ACHN (cell line): ENCODE measurements around the gene ZFYVE28.
"Not testable (repeated sequence)": the region's sequence is repeated elsewhere in the genome, so short reads cannot be mapped to it uniquely, and the experiment has no call there.

Experiments
- DNase-seq: peaks from one replicate; pipeline ENCODE4 v3.0.0-alpha.2; 2015
- in situ Hi-C: cut with HindIII; loops from 2 replicates; pipeline ENCODE4 v1.10.0; 2017; ENCODE audit warnings: low sequenced_read_pairs, low pct_ligation_motif_present, low pct_unique_long_range_greater_than_20kb

Gene ZFYVE28

GRCh38 chr4:2236944-2237666, 181.3 kb downstream of the ZFYVE28 start:
- DNase-seq: no peak
- in situ Hi-C loops: no loop called here

GRCh38 chr4:2231082-2231481, 187.4 kb downstream of the ZFYVE28 start:
- in situ Hi-C loops: no loop called here
- no peak for DNase-seq

GRCh38 chr4:2226261-2226660, 192.2 kb downstream of the ZFYVE28 start:
- no peak for DNase-seq
- in situ Hi-C loops: no loop called here

GRCh38 chr4:2222838-2223237, 195.6 kb downstream of the ZFYVE28 start:
- in situ Hi-C loops: no loop called here
- DNase-seq: no peak

GRCh38 chr4:2221378-2221777, 197.1 kb downstream of the ZFYVE28 start:
- DNase-seq, in situ Hi-C loops: not testable (repeated sequence)

- in situ Hi-C loops: no loop called here
- peak; percentile 60 for DNase-seq
Measured at GRCh38 chr4:2220016-2220630, 198.3 kb downstream of the ZFYVE28 start.
